ENCODE data around the gene MRPS34. TPM values are rescaled to one million over a fixed set of nuclear protein-coding genes. Genes with fewer than 3 reads are reported as not detected.

The MRPS34 gene
- polyA plus RNA-seq, 1 donor (not counting 4 experiments of a cell fraction or from before 2014, with no cell fraction given): 74.3 TPM

DNA sequence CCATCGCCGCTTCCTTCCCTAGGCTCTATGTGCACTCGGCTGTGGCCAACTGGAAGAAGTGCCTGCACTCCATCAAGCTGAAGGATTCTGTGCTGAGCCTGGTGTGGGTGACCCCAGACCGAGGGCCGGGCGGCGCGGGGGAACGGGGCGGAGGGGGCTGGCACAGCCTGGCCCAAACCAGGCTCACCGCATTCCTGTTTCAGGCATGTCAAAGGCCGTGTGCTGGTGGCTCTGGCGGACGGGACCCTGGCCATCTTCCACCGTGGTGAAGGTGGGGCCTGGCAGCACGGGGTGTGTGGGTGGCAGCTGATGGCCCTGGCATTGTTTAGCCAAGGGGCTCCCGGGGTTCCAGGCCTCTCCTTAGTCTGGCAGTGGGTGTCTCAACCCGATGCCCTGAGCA is 6.2 kb downstream of the MRPS34 start:
- Histone ChIP-seq H3K27me3 (ENCODE audit: control insufficient read depth, extremely low read depth, insufficient read depth, low read length) (no peaks in the 10 kb centered on the region), H4K20me1 (ENCODE audit: control insufficient read depth, extremely low read depth, insufficient read depth, low read length) (no peaks in the 10 kb centered on the region), H3K4me3 (ENCODE audit: control insufficient read depth in 2 of 3, extremely low read depth in 1 of 3, insufficient read depth in 2 of 3, low read depth in 1 of 3, low read length in 3 of 3) (no peak overlapping the region), H2AFZ (ENCODE audit: control insufficient read depth, low read length) (no peak overlapping the region), H3K36me3 (ENCODE audit: control insufficient read depth in 2 of 2, extremely low read depth in 1 of 2, insufficient read depth in 2 of 2, low read length in 2 of 2) (peaks cover 11 to 28% of the 10 kb centered on the region in 2 experiments), H3K9me1 (ENCODE audit: control insufficient read depth, extremely low read depth, insufficient read depth, low read length) (no peaks in the 10 kb centered on the region), H3K9me3 (ENCODE audit: control insufficient read depth, low read depth, low read length) (no peaks in the 10 kb centered on the region), H3K9ac (ENCODE audit: control insufficient read depth, extremely low read depth, insufficient read depth, low read length) (no peak overlapping the region), H3K4me1 (ENCODE audit: control insufficient read depth, extremely low read depth, insufficient read depth, low read length) (peaks cover 9% of the 10 kb centered on the region), H3K27ac (ENCODE audit: control insufficient read depth, insufficient read depth, low read length) (no peak overlapping the region), H3K4me2 (ENCODE audit: control insufficient read depth, extremely low read depth, insufficient read depth, low read depth, low read length) (no peak overlapping the region), H3K79me2 (ENCODE audit: control insufficient read depth, insufficient read depth, low read length) (peaks cover under 1% of the 10 kb centered on the region)
- dilution Hi-C loops (cut with MboI; ENCODE audit: extremely low pct_ligation_motif_present, low sequenced_read_pairs): no loop called here
- FAIRE-seq (no peak), DNase-seq (ENCODE audit: low read depth, low spot score) (no peak)
- TF ChIP-seq EZH2 (IDR thresholded peaks at IDR 0.05; ENCODE audit: low read length) (no peak), CTCF (optimal IDR thresholded peaks at IDR 0.05 in 1 of 3, IDR thresholded peaks at IDR 0.05 in 1 of 3, conservative IDR thresholded peaks at IDR 0.05 in 1 of 3; ENCODE audit: extremely low read depth in 1 of 3, insufficient read depth in 2 of 3, low read length in 3 of 3) (no peak)

DNA sequence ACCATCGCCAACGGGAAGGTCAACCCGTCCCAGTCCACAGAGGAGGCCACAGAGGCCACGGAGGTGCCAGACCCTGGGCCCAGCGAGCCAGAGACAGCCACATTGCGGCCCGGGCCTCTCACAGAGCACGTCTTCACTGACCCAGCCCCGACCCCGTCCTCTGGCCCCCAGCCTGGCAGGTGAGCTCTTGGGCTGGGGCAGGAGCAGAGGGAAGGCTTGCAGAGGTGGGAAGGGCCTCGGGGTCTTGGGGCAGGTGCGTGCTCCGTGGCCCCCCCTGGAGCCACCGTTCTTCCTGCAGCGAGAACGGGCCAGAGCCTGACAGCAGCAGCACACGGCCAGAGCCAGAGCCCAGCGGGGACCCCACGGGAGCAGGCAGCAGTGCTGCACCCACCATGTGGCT is 6.7 kb downstream of the MRPS34 start:
- Histone ChIP-seq H4K20me1 (ENCODE audit: control insufficient read depth, extremely low read depth, insufficient read depth, low read length) (no peaks in the 10 kb centered on the region), H3K9me3 (ENCODE audit: control insufficient read depth, low read depth, low read length) (no peaks in the 10 kb centered on the region), H3K79me2 (ENCODE audit: control insufficient read depth, insufficient read depth, low read length) (no peaks in the 10 kb centered on the region), H3K4me3 (ENCODE audit: control insufficient read depth in 2 of 3, extremely low read depth in 1 of 3, insufficient read depth in 2 of 3, low read depth in 1 of 3, low read length in 3 of 3) (no peak overlapping the region), H3K9ac (ENCODE audit: control insufficient read depth, extremely low read depth, insufficient read depth, low read length) (no peak overlapping the region), H2AFZ (ENCODE audit: control insufficient read depth, low read length) (no peak overlapping the region), H3K4me2 (ENCODE audit: control insufficient read depth, extremely low read depth, insufficient read depth, low read depth, low read length) (no peak overlapping the region), H3K36me3 (ENCODE audit: control insufficient read depth in 2 of 2, extremely low read depth in 1 of 2, insufficient read depth in 2 of 2, low read length in 2 of 2) (peaks cover 13 to 28% of the 10 kb centered on the region in 2 experiments), H3K27ac (ENCODE audit: control insufficient read depth, insufficient read depth, low read length) (no peak overlapping the region), H3K27me3 (ENCODE audit: control insufficient read depth, extremely low read depth, insufficient read depth, low read length) (no peaks in the 10 kb centered on the region), H3K9me1 (ENCODE audit: control insufficient read depth, extremely low read depth, insufficient read depth, low read length) (no peaks in the 10 kb centered on the region), H3K4me1 (ENCODE audit: control insufficient read depth, extremely low read depth, insufficient read depth, low read length) (peaks cover 9% of the 10 kb centered on the region)
- dilution Hi-C loops (cut with MboI; ENCODE audit: extremely low pct_ligation_motif_present, low sequenced_read_pairs): no loop called here
- TF ChIP-seq EZH2 (IDR thresholded peaks at IDR 0.05; ENCODE audit: low read length) (no peak), CTCF (optimal IDR thresholded peaks at IDR 0.05 in 1 of 3, IDR thresholded peaks at IDR 0.05 in 1 of 3, conservative IDR thresholded peaks at IDR 0.05 in 1 of 3; ENCODE audit: extremely low read depth in 1 of 3, insufficient read depth in 2 of 3, low read length in 3 of 3) (no peak)
- DNase-seq (ENCODE audit: low read depth, low spot score) (no peak), FAIRE-seq (no peak)

All from keratinocyte (primary cell).